Hepatocyte (in vitro differentiated cells): ENCODE results near the gene AP3S1.

Experiments
- CTCF ChIP-seq: fragments of 200-600 bp; sonication (generic); IDR thresholded peaks from 2 replicates; pipeline ENCODE4 v1.5.1; 2016; ENCODE audit warnings: antibody characterized with exemption, mild to moderate bottlenecking; ENCODE audit not compliant: poor library complexity
- EZH2 ChIP-seq: fragments of 200-600 bp; sonication (generic); IDR thresholded peaks from 2 replicates; pipeline ENCODE4 v1.6.1; 2016; ENCODE audit warnings: antibody characterized with exemption, mild to moderate bottlenecking, borderline replicate concordance

- TF ChIP-seq CTCF (no peak), EZH2 (no peak)
Measured at GRCh38 chr5:115857626-115858349, 16.1 kb downstream of the AP3S1 start.
